ENCODE data around the gene TEX101.
"Not testable (repeated sequence)": the region's sequence is repeated elsewhere in the genome, so short reads cannot be mapped to it uniquely, and the experiment has no call there.

TEX101 gene

DNA sequence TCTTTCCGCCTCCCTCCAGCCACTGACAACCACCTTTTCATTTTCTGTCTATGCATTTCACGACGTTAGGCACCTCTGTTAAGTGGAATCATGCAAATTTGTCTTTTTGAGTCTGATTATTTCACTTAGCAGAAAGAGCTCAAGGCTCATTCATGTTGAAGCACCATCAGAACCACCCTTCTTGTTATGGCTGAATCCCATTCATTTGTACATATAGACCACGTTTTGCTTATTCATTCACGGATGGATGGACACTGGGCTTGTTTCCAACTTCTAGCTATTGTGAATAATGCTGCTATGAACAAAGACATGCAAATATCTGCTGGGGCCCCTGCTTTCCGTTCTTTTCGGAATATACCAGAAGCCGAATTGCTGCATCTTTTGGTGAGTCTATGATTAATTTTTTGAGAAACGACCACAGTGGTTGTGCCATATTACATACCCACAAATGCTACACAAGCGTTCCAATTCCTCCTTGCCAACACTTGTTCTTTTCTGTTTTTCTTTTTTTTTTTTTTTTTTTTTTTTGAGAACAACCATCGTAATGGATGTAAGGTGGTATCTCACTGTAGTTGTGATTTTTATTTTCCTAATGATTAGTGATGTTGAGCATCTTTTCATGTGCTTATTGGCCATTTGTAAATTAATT, 23.7 kb upstream of the TEX101 start:
- FAIRE-seq, result not testable (repeated sequence)

DNA sequence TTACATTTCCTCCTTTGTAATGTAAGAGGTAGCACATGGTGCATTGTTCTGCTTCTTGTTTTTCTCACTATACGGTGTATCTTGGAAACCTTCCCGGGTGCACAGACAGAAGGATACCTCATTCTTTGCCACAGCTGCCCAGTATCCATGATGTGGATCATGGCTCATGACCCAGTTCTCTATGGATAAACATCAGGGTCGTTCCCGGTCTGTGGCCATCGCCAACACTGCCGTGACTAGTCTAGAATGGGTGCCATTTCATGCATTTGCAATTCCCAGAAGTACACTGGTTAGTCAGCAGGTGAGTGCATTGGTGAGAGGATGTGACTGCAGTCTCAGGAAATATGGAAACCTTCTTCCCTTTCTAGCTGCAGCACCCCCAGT, 23.1 kb upstream of the TEX101 start:
- DNase-seq (ENCODE audit: insufficient read length, low spot score); FAIRE-seq: not testable (repeated sequence)

More for the DNA sequence above, 23.7 kb upstream of the TEX101 start:
- not testable (repeated sequence) for DNase-seq (ENCODE audit: insufficient read length, low spot score)

DNA sequence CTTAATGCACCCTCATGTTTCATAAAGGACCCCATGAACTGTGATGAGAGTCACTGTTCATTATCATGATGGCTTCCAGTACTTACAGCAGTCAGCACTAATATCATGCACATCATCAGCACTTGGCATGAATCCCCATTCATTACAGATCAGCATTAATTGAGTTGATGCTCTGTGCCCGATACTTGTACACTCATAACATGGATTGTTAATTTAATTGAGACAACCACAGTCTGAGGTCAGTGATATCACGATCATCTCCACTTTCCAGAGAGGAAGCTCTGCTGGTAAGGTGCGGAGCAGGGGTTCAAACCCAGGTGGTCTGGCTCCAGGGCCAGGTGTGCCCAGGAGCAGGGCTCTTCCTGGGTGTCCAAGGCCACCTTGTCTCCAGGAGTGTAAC, 21.2 kb upstream of the TEX101 start:
- DNase-seq (ENCODE audit: insufficient read length, low spot score); FAIRE-seq: not testable (repeated sequence)

DNA sequence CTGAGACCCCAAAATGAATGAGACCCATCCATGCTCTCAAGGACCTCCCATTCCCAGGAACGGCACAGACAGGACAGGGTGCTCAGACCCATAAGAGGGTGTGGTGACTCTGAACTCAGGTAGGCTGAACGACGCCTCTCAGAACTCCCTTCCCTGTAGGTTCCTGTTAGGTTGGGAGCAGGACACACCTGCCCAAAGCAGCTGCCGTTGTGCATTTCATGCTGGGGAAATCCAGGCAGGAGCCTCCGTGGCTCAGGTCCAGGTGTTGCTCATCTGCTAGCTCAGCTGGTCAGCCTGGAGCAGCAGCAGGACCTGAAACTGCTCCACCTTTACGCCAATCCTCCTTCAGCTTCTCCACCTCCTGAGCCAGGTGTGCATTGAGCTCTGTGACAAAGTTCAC, 19.1 kb upstream of the TEX101 start:
- TF ChIP-seq, protein P1, sequence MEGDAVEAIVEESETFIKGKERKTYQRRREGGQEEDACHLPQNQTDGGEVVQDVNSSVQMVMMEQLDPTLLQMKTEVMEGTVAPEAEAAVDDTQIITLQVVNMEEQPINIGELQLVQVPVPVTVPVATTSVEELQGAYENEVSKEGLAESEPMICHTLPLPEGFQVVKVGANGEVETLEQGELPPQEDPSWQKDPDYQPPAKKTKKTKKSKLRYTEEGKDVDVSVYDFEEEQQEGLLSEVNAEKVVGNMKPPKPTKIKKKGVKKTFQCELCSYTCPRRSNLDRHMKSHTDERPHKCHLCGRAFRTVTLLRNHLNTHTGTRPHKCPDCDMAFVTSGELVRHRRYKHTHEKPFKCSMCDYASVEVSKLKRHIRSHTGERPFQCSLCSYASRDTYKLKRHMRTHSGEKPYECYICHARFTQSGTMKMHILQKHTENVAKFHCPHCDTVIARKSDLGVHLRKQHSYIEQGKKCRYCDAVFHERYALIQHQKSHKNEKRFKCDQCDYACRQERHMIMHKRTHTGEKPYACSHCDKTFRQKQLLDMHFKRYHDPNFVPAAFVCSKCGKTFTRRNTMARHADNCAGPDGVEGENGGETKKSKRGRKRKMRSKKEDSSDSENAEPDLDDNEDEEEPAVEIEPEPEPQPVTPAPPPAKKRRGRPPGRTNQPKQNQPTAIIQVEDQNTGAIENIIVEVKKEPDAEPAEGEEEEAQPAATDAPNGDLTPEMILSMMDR (IDR thresholded peaks at IDR 0.05; ENCODE audit: insufficient read depth, missing control alignments), result no peak
- DNase-seq (ENCODE audit: insufficient read length, low spot score) (no peak), FAIRE-seq (no peak)

DNA sequence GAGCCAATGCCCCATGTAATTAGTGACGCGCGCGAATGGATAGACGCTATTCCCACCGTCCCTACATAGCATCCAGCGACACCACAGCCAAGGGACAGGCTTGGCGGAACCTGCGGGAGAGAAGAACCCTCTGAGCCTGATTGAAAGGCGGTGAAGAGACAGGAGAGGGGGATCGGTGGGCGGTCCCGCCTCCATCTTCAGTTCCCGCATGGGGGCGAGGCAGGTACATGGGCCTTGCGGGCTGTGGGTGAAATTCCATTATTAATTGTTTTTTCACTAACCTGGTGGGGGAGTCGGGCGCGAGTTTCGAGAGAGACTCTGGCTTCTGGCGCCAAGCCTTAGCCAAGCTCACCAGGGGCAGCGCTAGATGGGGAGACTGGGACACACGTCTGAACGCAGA, 8.4 kb upstream of the TEX101 start:
- FAIRE-seq (no peak), DNase-seq (ENCODE audit: insufficient read length, low spot score) (no peak)
- TF ChIP-seq, protein P1 (IDR thresholded peaks at IDR 0.05; ENCODE audit: insufficient read depth, missing control alignments), result no peak

DNA sequence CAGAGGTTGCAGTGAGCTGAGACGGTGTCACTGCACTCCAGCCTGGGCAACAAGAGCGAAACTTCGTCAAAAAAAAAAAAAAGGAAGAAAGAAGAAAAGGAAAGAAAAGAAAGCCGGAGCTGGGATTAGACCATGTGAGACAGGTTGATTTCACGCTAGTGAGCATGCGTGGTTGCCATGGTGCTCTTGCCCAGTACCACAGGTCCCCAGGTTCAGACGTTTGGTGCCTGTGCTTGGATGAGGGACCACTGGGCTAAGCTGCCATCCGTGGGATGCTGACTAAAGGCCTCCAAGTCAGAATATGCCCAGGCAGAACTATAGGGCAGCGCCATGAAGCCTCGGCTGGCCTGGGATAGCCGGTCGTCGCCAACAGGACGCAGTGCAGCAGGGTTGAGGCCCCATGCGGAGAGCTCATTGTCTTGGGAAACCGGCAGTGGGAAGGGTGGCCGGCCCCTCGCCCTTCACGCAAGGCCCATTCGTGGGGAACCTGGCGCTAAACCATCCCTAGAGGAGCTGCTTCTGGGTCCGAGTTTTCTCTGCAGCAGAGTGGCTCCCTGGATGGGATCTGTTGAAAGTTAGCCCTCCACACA, 7.2 kb upstream of the TEX101 start:
- TF ChIP-seq, protein P1 (IDR thresholded peaks at IDR 0.05; ENCODE audit: insufficient read depth, missing control alignments), result no peak
- DNase-seq (ENCODE audit: insufficient read length, low spot score) (no peak), FAIRE-seq (no peak)

DNA sequence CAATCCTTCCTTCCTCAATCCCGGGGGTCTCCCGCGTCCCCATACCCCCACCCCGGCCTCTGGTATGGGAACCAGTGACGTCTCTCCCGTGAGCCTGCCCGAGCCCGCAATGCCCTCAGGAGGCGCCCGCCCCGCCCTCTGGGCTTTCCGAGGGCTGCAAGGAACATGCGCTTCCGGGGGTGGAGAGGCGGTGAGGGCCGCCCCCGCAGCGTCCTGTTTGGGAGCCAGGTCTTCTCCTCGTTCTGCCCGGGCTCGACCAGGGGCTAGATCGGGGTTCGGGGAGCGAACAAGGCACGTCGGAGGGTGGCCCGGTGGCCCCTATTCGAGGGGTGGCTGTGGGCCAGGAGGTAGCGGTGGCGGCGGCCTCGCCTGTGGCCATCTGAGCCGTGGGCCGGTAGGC, 6.6 kb upstream of the TEX101 start:
- FAIRE-seq (no peak), DNase-seq (ENCODE audit: insufficient read length, low spot score) (no peak)

DNA sequence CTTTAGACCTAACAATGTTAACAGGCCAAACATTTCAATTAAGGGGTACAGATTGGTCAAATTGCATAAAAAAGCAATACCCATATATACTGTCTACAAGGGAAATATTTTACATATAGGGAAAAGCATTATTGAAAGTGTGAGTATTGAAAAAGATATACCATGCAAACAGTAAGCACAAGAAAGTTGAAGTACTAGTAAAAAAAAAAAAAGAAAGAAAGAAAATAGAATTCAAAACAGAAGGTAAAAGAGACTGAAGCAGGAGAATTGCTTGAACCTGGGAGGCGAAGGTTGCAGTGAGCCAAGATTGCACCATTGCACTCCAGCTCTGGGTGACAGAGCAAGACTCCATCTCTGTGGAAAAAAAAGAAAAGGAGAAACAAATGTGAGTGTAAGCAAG, 5.3 kb upstream of the TEX101 start:
- no peak for FAIRE-seq
- DNase-seq (ENCODE audit: insufficient read length, low spot score), result no peak
- TF ChIP-seq, protein P1 (IDR thresholded peaks at IDR 0.05; ENCODE audit: insufficient read depth, missing control alignments), result no peak

More for the DNA sequence above, 6.6 kb upstream of the TEX101 start:
- TF ChIP-seq, protein P1 (IDR thresholded peaks at IDR 0.05; ENCODE audit: insufficient read depth, missing control alignments), result no peak

DNA sequence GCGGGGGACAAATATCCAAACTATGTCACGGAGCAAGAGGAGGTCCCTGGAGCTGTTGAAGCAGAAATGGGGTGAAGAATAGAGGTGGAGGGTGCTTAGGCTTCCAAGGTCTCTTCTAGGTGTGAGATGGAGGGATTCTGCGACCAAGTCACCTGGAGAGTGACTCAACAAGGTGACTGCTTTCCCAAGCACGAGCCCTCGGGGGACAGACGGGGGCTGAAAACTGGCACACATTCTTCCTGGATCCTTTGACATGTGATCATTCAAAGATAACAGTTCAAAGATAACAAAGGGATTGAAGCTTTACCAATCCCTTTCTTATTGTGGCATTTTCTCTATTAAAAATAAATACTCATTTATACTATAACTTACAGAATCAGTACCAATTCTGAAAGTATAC, 2.2 kb upstream of the TEX101 start:
- DNase-seq (ENCODE audit: insufficient read length, low spot score) (no peak), FAIRE-seq (no peak)
- TF ChIP-seq, protein P1 (IDR thresholded peaks at IDR 0.05; ENCODE audit: insufficient read depth, missing control alignments), result no peak

Data from D721Med (cell line).